HCT116 (cell line): ENCODE results near the gene SIT1. TPM values are rescaled to one million over a fixed set of nuclear protein-coding genes. Genes with fewer than 3 reads are reported as not detected.

Source experiments
- ATAC-seq: fragments of 200-7000 bp; cut with Tn5 transposase; 2 replicates; pipeline ENCODE4 v1.9.1; 2020; ENCODE audit warnings: mild to moderate bottlenecking, moderate library complexity
- BruUV-seq: library from RNA; stranded (reverse); fragments of 400-500 nt; replicated peaks from 2 replicates; lab custom pipeline; 2021; lab: Mats Ljungman, UMichigan
- CTCF ChIA-PET: fragments of 300-600 bp; sonication (Branson Sonifier 250); formaldehyde crosslinking; loops from one replicate; lab custom pipeline; 2021; ENCODE audit warnings: antibody characterized with exemption; lab: Charles Lee
- POLR2A ChIA-PET: fragments of 300-600, 350-600 bp; sonication (Branson Sonifier 250); formaldehyde crosslinking; loops from one replicate; lab custom pipeline; 2021; ENCODE audit warnings: antibody characterized with exemption; lab: Charles Lee
- RAD21 ChIA-PET, 2 experiments: fragments of 300-600 bp; sonication (Branson Sonifier 250); formaldehyde crosslinking; loops; one replicate each; lab custom pipeline; 2023; ENCODE audit warnings: low total read pairs in 2 of 2; ENCODE audit not compliant: uncharacterized antibody in 2 of 2, unreplicated experiment in 2 of 2, low non-redundant PET in 1 of 2; lab: Charles Lee
- DNase-seq: peaks from one replicate; pipeline ENCODE4 v3.0.0-alpha.2; 2010; ENCODE audit warnings: low read depth, low spot score
- H2AFZ ChIP-seq: fragments of 200-600 bp; shearing (Covaris generic), sonication (generic); 2 replicates; pipeline ENCODE4 v1.6.1; 2017; ENCODE audit warnings: low read depth, mixed run types, mixed read lengths, antibody characterized with exemption, low read length; ENCODE audit not compliant: poor library complexity, severe bottlenecking
- H3K27ac ChIP-seq: 2 replicates; pipeline ENCODE4 v1.5.1; 2012; ENCODE audit warnings: low read depth, low read length
- H3K27me3 ChIP-seq: fragments of 200-600 bp; sonication (generic); 2 replicates; pipeline ENCODE4 v1.6.1; 2016; ENCODE audit warnings: mixed run types, low read length, mixed read lengths; ENCODE audit not compliant: insufficient read depth
- H3K36me3 ChIP-seq, 2 experiments: fragments of 200-500 bp in 1 of 2; fragments of 200-600 bp in 1 of 2; sonication (Bioruptor generic) in 1 of 2; sonication (generic) in 1 of 2; 2 replicates each; pipeline versions ENCODE4 v1.5.1 to v1.6.1; 2014 to 2016; ENCODE audit warnings: low read length in 2 of 2, inconsistent platforms in 1 of 2, mixed read lengths in 1 of 2, mixed run types in 1 of 2; ENCODE audit not compliant: insufficient read depth in 2 of 2, control insufficient read depth in 1 of 2
- H3K4me1 ChIP-seq, 2 experiments: fragments of 200-600 bp in 1 of 2; sonication (generic) in 1 of 2; 2 replicates each; pipeline versions ENCODE4 v1.5.1 to v1.6.1; 2012 to 2017; ENCODE audit warnings: low read length in 2 of 2, inconsistent platforms in 1 of 2, mild to moderate bottlenecking in 1 of 2, mixed read lengths in 1 of 2, mixed run types in 1 of 2, moderate library complexity in 1 of 2; ENCODE audit not compliant: insufficient read depth in 2 of 2, control insufficient read depth in 1 of 2
- H3K4me2 ChIP-seq: fragments of 200-600 bp; sonication (generic); 2 replicates; pipeline ENCODE4 v1.6.1; 2017; ENCODE audit warnings: mixed run types, low read length, mixed read lengths
- H3K4me3 ChIP-seq, 2 experiments: fragments of 200-600 bp in 1 of 2; sonication (generic) in 1 of 2; replicated peaks in 1 of 2; 2 replicates each; pipeline ENCODE4 v1.5.1; 2011 to 2016; ENCODE audit warnings: low read length in 2 of 2, control low read depth in 1 of 2, low read depth in 1 of 2, mild to moderate bottlenecking in 1 of 2, mixed read lengths in 1 of 2, mixed run types in 1 of 2
- H3K79me2 ChIP-seq: fragments of 200-600 bp; sonication (generic); 2 replicates; pipeline ENCODE4 v1.6.1; 2017; ENCODE audit warnings: mild to moderate bottlenecking, mixed run types, low read length, moderate library complexity, mixed read lengths; ENCODE audit not compliant: insufficient read depth
- H3K9ac ChIP-seq: fragments of 200-600 bp; sonication (generic); 2 replicates; pipeline ENCODE4 v1.6.1; 2016; ENCODE audit warnings: low read length, mixed read lengths
- H3K9me2 ChIP-seq: fragments of 200-600 bp; sonication (generic), shearing (Covaris generic); 2 replicates; pipeline ENCODE4 v1.6.1; 2017; ENCODE audit warnings: mixed run types, mild to moderate bottlenecking, moderate library complexity; ENCODE audit not compliant: insufficient read depth
- H3K9me3 ChIP-seq, 2 experiments: fragments of 200-500 bp in 1 of 2; fragments of 200-600 bp in 1 of 2; sonication (Bioruptor generic) in 1 of 2; sonication (generic) in 1 of 2; 2 replicates each; pipeline ENCODE4 v1.6.1; 2014 to 2017; ENCODE audit warnings: low read length in 2 of 2, mixed read lengths in 2 of 2, inconsistent platforms in 1 of 2, low read depth in 1 of 2, mild to moderate bottlenecking in 1 of 2, mixed run types in 1 of 2, moderate library complexity in 1 of 2; ENCODE audit not compliant: control insufficient read depth in 1 of 2, insufficient read depth in 1 of 2
- H4K20me1 ChIP-seq: fragments of 200-600 bp; sonication (generic), shearing (Covaris generic); 2 replicates; pipeline ENCODE4 v1.6.1; 2017; ENCODE audit warnings: mixed run types, mild to moderate bottlenecking, moderate library complexity; ENCODE audit not compliant: insufficient read depth
- CEBPB ChIP-seq: IDR thresholded peaks from 2 replicates; pipeline ENCODE4 v1.6.1; 2012; ENCODE audit warnings: low read depth
- ELF1 ChIP-seq: IDR thresholded peaks from 2 replicates; pipeline ENCODE4 v1.6.1; 2012; ENCODE audit warnings: low read depth, borderline replicate concordance
- EZH2 ChIP-seq: fragments of 200-600 bp; sonication (generic); IDR thresholded peaks from 2 replicates; pipeline ENCODE4 v1.6.1; 2017; ENCODE audit warnings: antibody characterized with exemption, mixed run types
- EZH2phosphoT487 ChIP-seq: fragments of 200-600 bp; IDR thresholded peaks from 2 replicates; pipeline ENCODE4 v1.6.1; 2018; ENCODE audit warnings: antibody characterized with exemption, borderline replicate concordance
- POLR2A ChIP-seq: IDR thresholded peaks from 2 replicates; pipeline ENCODE4 v1.7.0; 2011; ENCODE audit warnings: borderline replicate concordance; ENCODE audit not compliant: insufficient read depth, insufficient read length; ENCODE audit errors: extremely low read depth
- RAD21 ChIP-seq: IDR thresholded peaks from 2 replicates; pipeline ENCODE4 v1.6.1; 2012; ENCODE audit warnings: low read depth, mild to moderate bottlenecking
- SP1 ChIP-seq: IDR thresholded peaks from 2 replicates; pipeline ENCODE4 v1.6.1; 2012; ENCODE audit warnings: low read depth
- YY1 ChIP-seq: IDR thresholded peaks from 2 replicates; pipeline ENCODE4 v1.6.1; 2011; ENCODE audit warnings: low read length, low read depth, moderate library complexity, mild to moderate bottlenecking; ENCODE audit not compliant: insufficient replicate concordance; ENCODE audit errors: extremely low read depth
- ZFX ChIP-seq: fragments of 450-650 bp; IDR thresholded peaks from 2 replicates; pipeline ENCODE4 v1.6.1; 2017
- ZNF274 ChIP-seq: fragments of 200-500 bp; sonication (Bioruptor generic); IDR thresholded peaks from 2 replicates; pipeline ENCODE4 v1.6.1; 2014; ENCODE audit warnings: mild to moderate bottlenecking, low read depth, low read length, inconsistent platforms
- intact Hi-C: fragments of 100-400 bp; cut with micrococcal nuclease; formaldehyde crosslinking; loops from 2 replicates; pipeline ENCODE4 v1.10.0; 2022
- total RNA-seq: library from RNA; stranded (reverse); gene quantifications from one replicate; pipeline ENCODE4 v1.2.1, GENCODE V29; 2021; ENCODE audit not compliant: unreplicated experiment
- TF ChIP-seq, protein P1 (sequence below): IDR thresholded peaks from 2 replicates; pipeline ENCODE4 v1.6.1; 2012
- TF ChIP-seq, protein P2 (sequence below): IDR thresholded peaks from 2 replicates; pipeline ENCODE4 v1.6.1; 2012
- TF ChIP-seq, protein P3 (sequence below): IDR thresholded peaks from 2 replicates; pipeline ENCODE4 v1.6.1; 2012; ENCODE audit warnings: low read depth

The SIT1 gene
- total RNA-seq, 1 experiment from 2014 or later: not detected

DNA sequence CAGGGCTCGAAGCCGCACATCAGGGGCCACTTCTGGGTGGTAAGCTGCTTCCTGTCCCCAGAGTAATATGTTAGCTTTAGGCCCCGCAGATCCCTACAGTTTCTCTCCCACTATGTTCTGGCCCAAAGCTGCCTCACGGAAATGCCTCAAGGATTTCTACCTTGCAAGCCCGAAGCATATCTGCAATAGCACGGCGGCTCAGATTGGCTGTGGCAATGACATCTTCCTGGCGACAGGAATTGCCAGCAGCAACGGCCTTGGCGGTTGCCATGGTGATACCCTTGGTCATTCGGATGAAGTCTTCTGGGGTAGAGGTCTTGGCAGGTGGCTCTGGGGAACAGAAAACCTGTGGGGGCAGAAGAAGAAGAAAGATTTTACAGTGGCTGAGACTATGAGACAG, 49.3 kb upstream of the SIT1 start (continued):
- TF ChIP-seq RAD21 (no peak), ELF1 (no peak), ZFX (no peak), YY1 (no peak), CEBPB (no peak)
- TF ChIP-seq, protein P1, sequence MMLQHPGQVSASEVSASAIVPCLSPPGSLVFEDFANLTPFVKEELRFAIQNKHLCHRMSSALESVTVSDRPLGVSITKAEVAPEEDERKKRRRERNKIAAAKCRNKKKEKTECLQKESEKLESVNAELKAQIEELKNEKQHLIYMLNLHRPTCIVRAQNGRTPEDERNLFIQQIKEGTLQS: no peak

DNA sequence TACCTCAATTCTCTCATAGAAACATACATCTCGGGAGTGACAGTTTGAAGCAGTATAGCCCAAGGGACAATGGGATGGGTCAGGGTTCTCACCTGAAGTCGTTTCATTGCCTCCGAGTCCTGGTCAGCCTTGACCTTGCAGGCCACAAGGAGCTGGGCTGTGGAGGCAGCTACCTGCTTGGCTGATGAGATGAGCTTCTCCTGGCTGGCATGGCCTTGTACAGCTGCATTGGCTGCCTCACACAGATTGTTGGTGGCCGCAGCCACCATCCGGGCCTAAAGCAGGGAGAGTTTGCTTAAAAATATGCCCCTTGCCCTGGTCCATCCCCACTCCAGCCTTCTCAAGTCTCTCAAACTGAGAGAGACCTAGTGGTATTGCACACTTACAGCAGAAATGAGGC, 47.5 kb upstream of the SIT1 start:
- no peak overlapping the region for H3K4me3 ChIP-seq
- peaks cover 43 to 61% of the 10 kb centered on the region in 2 experiments for H3K36me3 ChIP-seq
- H3K79me2 ChIP-seq: no peaks in the 10 kb centered on the region
- ChIA-PET CTCF (interaction anchor here (2.2 to 3.7 kb wide), 2 partner anchors 37 to 52 kb away, joined by 8 to 33 read pairs; no protein-coding TSS in a partner anchor), POLR2A (no interaction called here), RAD21 (no interaction called here)
- H4K20me1 ChIP-seq: no peaks in the 10 kb centered on the region
- no TSS peak for BruUV-seq
- no peaks in the 10 kb centered on the region for H3K9me2 ChIP-seq
- no peak for ATAC-seq
- TF ChIP-seq SP1 (no peak), ZFX (no peak), ZNF274 (no peak), EZH2 (no peak), EZH2phosphoT487 (no peak), ELF1 (no peak), POLR2A (no peak), RAD21 (no peak)
- TF ChIP-seq, protein P2, sequence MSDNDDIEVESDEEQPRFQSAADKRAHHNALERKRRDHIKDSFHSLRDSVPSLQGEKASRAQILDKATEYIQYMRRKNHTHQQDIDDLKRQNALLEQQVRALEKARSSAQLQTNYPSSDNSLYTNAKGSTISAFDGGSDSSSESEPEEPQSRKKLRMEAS: no peak
- TF ChIP-seq, protein P3, sequence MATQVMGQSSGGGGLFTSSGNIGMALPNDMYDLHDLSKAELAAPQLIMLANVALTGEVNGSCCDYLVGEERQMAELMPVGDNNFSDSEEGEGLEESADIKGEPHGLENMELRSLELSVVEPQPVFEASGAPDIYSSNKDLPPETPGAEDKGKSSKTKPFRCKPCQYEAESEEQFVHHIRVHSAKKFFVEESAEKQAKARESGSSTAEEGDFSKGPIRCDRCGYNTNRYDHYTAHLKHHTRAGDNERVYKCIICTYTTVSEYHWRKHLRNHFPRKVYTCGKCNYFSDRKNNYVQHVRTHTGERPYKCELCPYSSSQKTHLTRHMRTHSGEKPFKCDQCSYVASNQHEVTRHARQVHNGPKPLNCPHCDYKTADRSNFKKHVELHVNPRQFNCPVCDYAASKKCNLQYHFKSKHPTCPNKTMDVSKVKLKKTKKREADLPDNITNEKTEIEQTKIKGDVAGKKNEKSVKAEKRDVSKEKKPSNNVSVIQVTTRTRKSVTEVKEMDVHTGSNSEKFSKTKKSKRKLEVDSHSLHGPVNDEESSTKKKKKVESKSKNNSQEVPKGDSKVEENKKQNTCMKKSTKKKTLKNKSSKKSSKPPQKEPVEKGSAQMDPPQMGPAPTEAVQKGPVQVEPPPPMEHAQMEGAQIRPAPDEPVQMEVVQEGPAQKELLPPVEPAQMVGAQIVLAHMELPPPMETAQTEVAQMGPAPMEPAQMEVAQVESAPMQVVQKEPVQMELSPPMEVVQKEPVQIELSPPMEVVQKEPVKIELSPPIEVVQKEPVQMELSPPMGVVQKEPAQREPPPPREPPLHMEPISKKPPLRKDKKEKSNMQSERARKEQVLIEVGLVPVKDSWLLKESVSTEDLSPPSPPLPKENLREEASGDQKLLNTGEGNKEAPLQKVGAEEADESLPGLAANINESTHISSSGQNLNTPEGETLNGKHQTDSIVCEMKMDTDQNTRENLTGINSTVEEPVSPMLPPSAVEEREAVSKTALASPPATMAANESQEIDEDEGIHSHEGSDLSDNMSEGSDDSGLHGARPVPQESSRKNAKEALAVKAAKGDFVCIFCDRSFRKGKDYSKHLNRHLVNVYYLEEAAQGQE: no peak
- H3K27ac ChIP-seq: no peak overlapping the region
- H3K9ac ChIP-seq: no peak overlapping the region
- peaks cover 0 to 4% of the 10 kb centered on the region in 2 experiments; a peak in 1 of 4 replicates for H3K4me1 ChIP-seq
- H2AFZ ChIP-seq: no peak overlapping the region
- DNase-seq: no peak
- H3K9me3 ChIP-seq: no peaks in the 10 kb centered on the region
- intact Hi-C loops: no loop called here
- H3K4me2 ChIP-seq: no peak overlapping the region
- H3K27me3 ChIP-seq: no peaks in the 10 kb centered on the region
